ENCODE measurements around the gene PTPRM.
"Not testable (repeated sequence)": the region's sequence is repeated elsewhere in the genome, so short reads cannot be mapped to it uniquely, and the experiment has no call there.

Gene PTPRM

GRCh38 chr18:8051453-8051852 is 484.3 kb downstream of the PTPRM start:
- peaks cover 14% of the 10 kb centered on the region for H3K4me1 ChIP-seq (ENCODE audit: low read depth, poor library complexity, severe bottlenecking)
- no peak overlapping the region for H3K27ac ChIP-seq
- H3K79me2 ChIP-seq (ENCODE audit: insufficient read depth, low read depth): no peaks in the 10 kb centered on the region
- 0 out of 2 replicates have a peak, but pooled peaks cover 2% of the 10 kb centered on the region for H3K27me3 ChIP-seq (ENCODE audit: insufficient read depth, low read depth)
- no peak overlapping the region for H3K4me2 ChIP-seq
- H4K20me1 ChIP-seq (ENCODE audit: insufficient read depth): no peaks in the 10 kb centered on the region
- H3K4me3 ChIP-seq (IDR thresholded peaks at IDR 0.05; ENCODE audit: insufficient read depth, low read depth, low read length): no peak overlapping the region
- no peak overlapping the region for H3K9ac ChIP-seq
- no peaks in the 10 kb centered on the region for H3K36me3 ChIP-seq (ENCODE audit: insufficient read depth)
- no peak for TF ChIP-seq CTCF (conservative IDR thresholded peaks at IDR 0.05; ENCODE audit: low read depth, low read length)
- no peak overlapping the region for H2AFZ ChIP-seq (ENCODE audit: low read depth)

GRCh38 chr18:8052237-8052701 is 485.2 kb downstream of the PTPRM start:
- peaks cover 21% of the 10 kb centered on the region for H3K4me1 ChIP-seq (ENCODE audit: low read depth, poor library complexity, severe bottlenecking)
- H2AFZ ChIP-seq (ENCODE audit: low read depth): no peak overlapping the region
- H3K27ac ChIP-seq: no peak overlapping the region
- H3K27me3 ChIP-seq (ENCODE audit: insufficient read depth, low read depth): 0 out of 2 replicates have a peak, but pooled peaks cover 2% of the 10 kb centered on the region
- no peak for TF ChIP-seq CTCF (conservative IDR thresholded peaks at IDR 0.05; ENCODE audit: low read depth, low read length)
- H3K4me3 ChIP-seq (IDR thresholded peaks at IDR 0.05; ENCODE audit: insufficient read depth, low read depth, low read length): no peak overlapping the region
- H3K4me2 ChIP-seq: no peak overlapping the region
- H3K9ac ChIP-seq: no peak overlapping the region
- no peaks in the 10 kb centered on the region for H4K20me1 ChIP-seq (ENCODE audit: insufficient read depth)
- H3K79me2 ChIP-seq (ENCODE audit: insufficient read depth, low read depth): no peaks in the 10 kb centered on the region
- no peaks in the 10 kb centered on the region for H3K36me3 ChIP-seq (ENCODE audit: insufficient read depth)

GRCh38 chr18:8056723-8057122 is 489.6 kb downstream of the PTPRM start:
- Histone ChIP-seq H2AFZ (ENCODE audit: low read depth) (no peak overlapping the region), H3K4me3 (IDR thresholded peaks at IDR 0.05; ENCODE audit: insufficient read depth, low read depth, low read length) (no peak overlapping the region), H3K4me1 (ENCODE audit: low read depth, poor library complexity, severe bottlenecking) (peaks cover 21% of the 10 kb centered on the region), H3K9ac (no peak overlapping the region), H3K79me2 (ENCODE audit: insufficient read depth, low read depth) (no peaks in the 10 kb centered on the region), H3K4me2 (no peak overlapping the region), H3K36me3 (ENCODE audit: insufficient read depth) (no peaks in the 10 kb centered on the region), H3K27ac (no peak overlapping the region), H3K27me3 (ENCODE audit: insufficient read depth, low read depth) (0 out of 2 replicates have a peak, but pooled peaks cover 2% of the 10 kb centered on the region), H4K20me1 (ENCODE audit: insufficient read depth) (no peaks in the 10 kb centered on the region)
- no peak for TF ChIP-seq CTCF (conservative IDR thresholded peaks at IDR 0.05; ENCODE audit: low read depth, low read length)

GRCh38 chr18:8063152-8063551 is 496.0 kb downstream of the PTPRM start:
- not testable (repeated sequence) for H3K4me3 ChIP-seq (IDR thresholded peaks at IDR 0.05; ENCODE audit: insufficient read depth, low read depth, low read length); H4K20me1 ChIP-seq (ENCODE audit: insufficient read depth); H3K36me3 ChIP-seq (ENCODE audit: insufficient read depth); H3K9ac ChIP-seq; H2AFZ ChIP-seq (ENCODE audit: low read depth); H3K27ac ChIP-seq; H3K79me2 ChIP-seq (ENCODE audit: insufficient read depth, low read depth); H3K4me1 ChIP-seq (ENCODE audit: low read depth, poor library complexity, severe bottlenecking); H3K4me2 ChIP-seq; H3K27me3 ChIP-seq (ENCODE audit: insufficient read depth, low read depth)

GRCh38 chr18:8063733-8064132 is 496.6 kb downstream of the PTPRM start:
- Histone ChIP-seq H3K4me2 (no peak overlapping the region), H3K27me3 (ENCODE audit: insufficient read depth, low read depth) (no peaks in the 10 kb centered on the region), H3K9ac (no peak overlapping the region), H3K27ac (no peak overlapping the region), H3K36me3 (ENCODE audit: insufficient read depth) (no peaks in the 10 kb centered on the region), H3K79me2 (ENCODE audit: insufficient read depth, low read depth) (no peaks in the 10 kb centered on the region), H3K4me1 (ENCODE audit: low read depth, poor library complexity, severe bottlenecking) (no peaks in the 10 kb centered on the region), H3K4me3 (IDR thresholded peaks at IDR 0.05; ENCODE audit: insufficient read depth, low read depth, low read length) (no peak overlapping the region), H4K20me1 (ENCODE audit: insufficient read depth) (no peaks in the 10 kb centered on the region), H2AFZ (ENCODE audit: low read depth) (no peak overlapping the region)
- no peak for TF ChIP-seq CTCF (conservative IDR thresholded peaks at IDR 0.05; ENCODE audit: low read depth, low read length)

Measured in KMS-11 (cell line).